Upper lobe of right lung (tissue), 1 donor: ENCODE data around the gene BSPH1. TPM values are rescaled to one million over a fixed set of nuclear protein-coding genes. Genes with fewer than 3 reads are reported as not detected.
"Not testable (repeated sequence)": the region's sequence is repeated elsewhere in the genome, so short reads cannot be mapped to it uniquely, and the experiment has no call there.

Experiments
- ATAC-seq: fragments of 200-7000 bp; cut with Tn5 transposase; one replicate; pipeline ENCODE4 v1.9.1; 2020; ENCODE audit warnings: mild to moderate bottlenecking, moderate library complexity
- DNase-seq: peaks from one replicate; pipeline ENCODE4 v3.0.0-alpha.2; 2020
- H3K27ac ChIP-seq: fragments of 200-600 bp; one replicate; pipeline ENCODE4 v1.8.0; 2022
- H3K27me3 ChIP-seq: fragments of 200-600 bp; one replicate; pipeline ENCODE4 v1.8.0; 2022; ENCODE audit warnings: mild to moderate bottlenecking
- H3K36me3 ChIP-seq: fragments of 200-600 bp; one replicate; pipeline ENCODE4 v1.8.0; 2022
- H3K4me1 ChIP-seq: fragments of 200-600 bp; one replicate; pipeline ENCODE4 v1.8.0; 2022
- H3K4me3 ChIP-seq: fragments of 200-600 bp; one replicate; pipeline ENCODE4 v1.8.0; 2022; ENCODE audit warnings: mild to moderate bottlenecking
- H3K9me3 ChIP-seq: fragments of 200-600 bp; one replicate; pipeline ENCODE4 v1.8.0; 2022
- CTCF ChIP-seq: fragments of 200-600 bp; IDR thresholded peaks from one replicate; pipeline ENCODE4 v1.8.0; 2022; ENCODE audit warnings: antibody characterized with exemption
- intact Hi-C: fragments of 100-400 bp; cut with DNase I; formaldehyde crosslinking; loops from one replicate; pipeline ENCODE4 v1.11.0; 2022
- total RNA-seq: library from RNA; stranded (reverse); fragmentation: NEBNext Ultra II Directional; extraction: Animal tissue kit (Norgen Biotek cat#: 25700); gene quantifications from one replicate; pipeline ENCODE4 v1.2.1, GENCODE V29; 2021
- donor health status: DM: no; HTN: yes; CAD: no; lungs with severe emphysema.

The BSPH1 gene
- total RNA-seq, 1 donor from 2014 or later: not detected

GRCh38 chr19:47991191-47991808 is 670 bp downstream of the BSPH1 start:
- Histone ChIP-seq H3K36me3 (no peaks in the 10 kb centered on the region), H3K4me1 (no peaks in the 10 kb centered on the region), H3K9me3 (no peaks in the 10 kb centered on the region), H3K4me3 (no peak overlapping the region), H3K27ac (no peak overlapping the region), H3K27me3 (peaks cover 10% of the 10 kb centered on the region)
- no peak for DNase-seq
- no peak for ATAC-seq
- intact Hi-C loops: no loop called here
- no peak for TF ChIP-seq CTCF

- DNase-seq (no peak), ATAC-seq (no peak)
- Histone ChIP-seq H3K4me1 (no peaks in the 10 kb centered on the region), H3K27me3 (peaks cover 11% of the 10 kb centered on the region), H3K9me3 (no peaks in the 10 kb centered on the region), H3K27ac (no peak overlapping the region), H3K36me3 (no peaks in the 10 kb centered on the region), H3K4me3 (no peak overlapping the region)
- no peak for TF ChIP-seq CTCF
- intact Hi-C loops: no loop called here
These were observed 18.4 kb downstream of the BSPH1 start for GRCh38 chr19:47973529-47973928.

GRCh38 chr19:47955936-47956335 is 36.0 kb downstream of the BSPH1 start:
- H3K4me3 ChIP-seq, intact Hi-C loops, H3K27ac ChIP-seq, H3K27me3 ChIP-seq, H3K4me1 ChIP-seq, DNase-seq, H3K9me3 ChIP-seq, H3K36me3 ChIP-seq, ATAC-seq: not testable (repeated sequence)

- H3K4me1 ChIP-seq, intact Hi-C loops, DNase-seq, H3K4me3 ChIP-seq, H3K27me3 ChIP-seq, H3K27ac ChIP-seq, H3K9me3 ChIP-seq, H3K36me3 ChIP-seq, ATAC-seq: not testable (repeated sequence)
These were observed 39.8 kb downstream of the BSPH1 start for GRCh38 chr19:47952132-47952531.

- H3K27ac ChIP-seq, intact Hi-C loops, H3K27me3 ChIP-seq, H3K4me3 ChIP-seq, H3K36me3 ChIP-seq, ATAC-seq, DNase-seq, H3K4me1 ChIP-seq, H3K9me3 ChIP-seq: not testable (repeated sequence)
- peak; percentile 7 for TF ChIP-seq CTCF
These were observed 42.0 kb downstream of the BSPH1 start for GRCh38 chr19:47949852-47950521.

- H3K36me3 ChIP-seq, DNase-seq, H3K27ac ChIP-seq, H3K4me1 ChIP-seq, H3K4me3 ChIP-seq, H3K9me3 ChIP-seq, ATAC-seq, H3K27me3 ChIP-seq, intact Hi-C loops: not testable (repeated sequence)
These were observed 63.4 kb downstream of the BSPH1 start for GRCh38 chr19:47928581-47928980.

GRCh38 chr19:47920107-47920506 is 71.9 kb downstream of the BSPH1 start:
- H3K4me3 ChIP-seq, H3K27ac ChIP-seq, ATAC-seq, intact Hi-C loops, H3K36me3 ChIP-seq, DNase-seq, H3K9me3 ChIP-seq, H3K4me1 ChIP-seq, H3K27me3 ChIP-seq: not testable (repeated sequence)
- TF ChIP-seq CTCF: peak; percentile 41

Other genes starting within 250 kb of the BSPH1 start
- 260 TPM for gene NOP53, start 246.6 kb downstream of the BSPH1 start, total RNA-seq
- 262 TPM for gene SELENOW, start 213.5 kb downstream of the BSPH1 start, total RNA-seq
- not detected for gene TPRX1, start 187.6 kb downstream of the BSPH1 start, total RNA-seq
- gene CRX, start 170.2 kb downstream of the BSPH1 start, total RNA-seq: not detected
- gene TPRX2, start 132.9 kb downstream of the BSPH1 start, total RNA-seq: not detected
- gene SULT2A1, start 105.9 kb downstream of the BSPH1 start, total RNA-seq: not detected
- gene ELSPBP1, start 2.5 kb upstream of the BSPH1 start, total RNA-seq: not detected
- gene CABP5, start 51.9 kb upstream of the BSPH1 start, total RNA-seq: not detected
- 14.7 TPM for gene PLA2G4C, start 118.6 kb upstream of the BSPH1 start, total RNA-seq
- 17.7 TPM for gene LIG1, start 178.2 kb upstream of the BSPH1 start, total RNA-seq
- gene ZSWIM9, start 178.5 kb upstream of the BSPH1 start, total RNA-seq: 7.5 TPM